Measurements from ENCODE around the gene TFR2. TPM values are rescaled to one million over a fixed set of nuclear protein-coding genes. Genes with fewer than 3 reads are reported as not detected.

TFR2 gene
- total and polyA plus RNA-seq, 9 of the 15 experiments (the other 6 are each of a cell fraction or from before 2014, with no cell fraction given) = 3.8 to 123 (median 51.1) TPM

DNA sequence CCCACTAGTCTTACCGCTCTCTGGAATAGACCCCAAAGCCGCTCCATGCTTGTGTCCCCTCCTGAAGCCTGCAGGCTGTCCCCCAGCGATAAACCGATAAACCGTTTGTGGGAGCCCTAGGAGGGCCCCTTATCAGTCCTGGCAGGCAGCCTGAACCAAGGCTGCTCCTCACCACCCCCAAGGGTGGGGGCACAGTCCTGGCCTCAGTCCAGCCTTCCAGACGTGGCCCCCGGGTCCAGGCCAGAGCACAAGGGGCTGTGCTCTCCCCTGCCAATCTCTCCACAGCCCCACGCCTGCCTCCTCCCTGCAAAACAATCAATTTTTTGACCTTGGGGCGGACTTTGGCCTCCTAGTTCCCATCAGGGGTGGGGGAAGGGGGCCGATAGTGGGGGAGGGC, at the start of gene TFR2 (continued):
- TF ChIP-seq, protein P1, sequence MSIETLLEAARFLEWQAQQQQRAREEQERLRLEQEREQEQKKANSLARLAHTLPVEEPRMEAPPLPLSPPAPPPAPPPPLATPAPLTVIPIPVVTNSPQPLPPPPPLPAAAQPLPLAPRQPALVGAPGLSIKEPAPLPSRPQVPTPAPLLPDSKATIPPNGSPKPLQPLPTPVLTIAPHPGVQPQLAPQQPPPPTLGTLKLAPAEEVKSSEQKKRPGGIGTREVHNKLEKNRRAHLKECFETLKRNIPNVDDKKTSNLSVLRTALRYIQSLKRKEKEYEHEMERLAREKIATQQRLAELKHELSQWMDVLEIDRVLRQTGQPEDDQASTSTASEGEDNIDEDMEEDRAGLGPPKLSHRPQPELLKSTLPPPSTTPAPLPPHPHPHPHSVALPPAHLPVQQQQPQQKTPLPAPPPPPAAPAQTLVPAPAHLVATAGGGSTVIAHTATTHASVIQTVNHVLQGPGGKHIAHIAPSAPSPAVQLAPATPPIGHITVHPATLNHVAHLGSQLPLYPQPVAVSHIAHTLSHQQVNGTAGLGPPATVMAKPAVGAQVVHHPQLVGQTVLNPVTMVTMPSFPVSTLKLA (conservative IDR thresholded peaks at IDR 0.05) = peak in 1 of 2 experiments; percentile 70; a peak in 3 of 4 replicates
- no peak for TF ChIP-seq GABPB2 (CRISPR knock-in tag; conservative IDR thresholded peaks at IDR 0.05)
- TF ChIP-seq POLR3A (IDR thresholded peaks at IDR 0.05; ENCODE audit: borderline replicate concordance, extremely low read depth, insufficient read depth, insufficient read length) = no peak
- no peak for TF ChIP-seq ZNF561 (CRISPR knock-in tag; conservative IDR thresholded peaks at IDR 0.05)
- TF ChIP-seq PHB2 (IDR thresholded peaks at IDR 0.05; ENCODE audit: low read depth) = peak; percentile 92
- no peak for TF ChIP-seq ZNF121 (CRISPR knock-in tag; conservative IDR thresholded peaks at IDR 0.05)
- TF ChIP-seq RBM25 (IDR thresholded peaks at IDR 0.05; ENCODE audit: low read depth, low read length, severe bottlenecking) = no peak
- TF ChIP-seq, protein P2, sequence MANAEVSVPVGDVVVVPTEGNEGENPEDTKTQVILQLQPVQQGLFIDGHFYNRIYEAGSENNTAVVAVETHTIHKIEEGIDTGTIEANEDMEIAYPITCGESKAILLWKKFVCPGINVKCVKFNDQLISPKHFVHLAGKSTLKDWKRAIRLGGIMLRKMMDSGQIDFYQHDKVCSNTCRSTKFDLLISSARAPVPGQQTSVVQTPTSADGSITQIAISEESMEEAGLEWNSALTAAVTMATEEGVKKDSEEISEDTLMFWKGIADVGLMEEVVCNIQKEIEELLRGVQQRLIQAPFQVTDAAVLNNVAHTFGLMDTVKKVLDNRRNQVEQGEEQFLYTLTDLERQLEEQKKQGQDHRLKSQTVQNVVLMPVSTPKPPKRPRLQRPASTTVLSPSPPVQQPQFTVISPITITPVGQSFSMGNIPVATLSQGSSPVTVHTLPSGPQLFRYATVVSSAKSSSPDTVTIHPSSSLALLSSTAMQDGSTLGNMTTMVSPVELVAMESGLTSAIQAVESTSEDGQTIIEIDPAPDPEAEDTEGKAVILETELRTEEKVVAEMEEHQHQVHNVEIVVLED (CRISPR knock-in tag; IDR thresholded peaks at IDR 0.05) = peak; percentile 41; the same call in 1 of the 2 replicates
- TF ChIP-seq NR1H2 (CRISPR knock-in tag; IDR thresholded peaks at IDR 0.05) = no peak
- no peak for TF ChIP-seq HMGXB4 (CRISPR knock-in tag; IDR thresholded peaks at IDR 0.05)
- TF ChIP-seq TSHZ1 (CRISPR knock-in tag; IDR thresholded peaks at IDR 0.05) = no peak
- no peak for TF ChIP-seq KAT8 (IDR thresholded peaks at IDR 0.05; ENCODE audit: low read depth)
- TF ChIP-seq GABPA (tag; conservative IDR thresholded peaks at IDR 0.05; ENCODE audit: low read depth) = no peak
- TF ChIP-seq SIN3B (IDR thresholded peaks at IDR 0.05; ENCODE audit: low read depth) = no peak
- TF ChIP-seq, protein P3, sequence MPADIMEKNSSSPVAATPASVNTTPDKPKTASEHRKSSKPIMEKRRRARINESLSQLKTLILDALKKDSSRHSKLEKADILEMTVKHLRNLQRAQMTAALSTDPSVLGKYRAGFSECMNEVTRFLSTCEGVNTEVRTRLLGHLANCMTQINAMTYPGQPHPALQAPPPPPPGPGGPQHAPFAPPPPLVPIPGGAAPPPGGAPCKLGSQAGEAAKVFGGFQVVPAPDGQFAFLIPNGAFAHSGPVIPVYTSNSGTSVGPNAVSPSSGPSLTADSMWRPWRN (IDR thresholded peaks at IDR 0.05; ENCODE audit: low read depth) = peak; percentile 74; the same call in 1 of the 2 replicates
- TF ChIP-seq SMAD2 (IDR thresholded peaks at IDR 0.05; ENCODE audit: low read depth, low read length) = no peak
- no peak for TF ChIP-seq RBBP5 (IDR thresholded peaks at IDR 0.05; ENCODE audit: borderline replicate concordance, insufficient read depth, low read length, poor library complexity, severe bottlenecking)
- TF ChIP-seq RBFOX2 (IDR thresholded peaks at IDR 0.05; ENCODE audit: low read depth, low read length) = peak; percentile 51
- TF ChIP-seq SP1 (CRISPR knock-in tag; IDR thresholded peaks at IDR 0.05) = no peak

Measured in K562 (cell line).